Activated CD4-positive, alpha-beta memory T cell treated with anti-CD3 and anti-CD28 coated beads, Interleukin-2, amount 10 ng/mL, durations not matched to agents 7 days and 5 days (primary cell): ENCODE data around the gene PAK1. TPM values are rescaled to one million over a fixed set of nuclear protein-coding genes. Genes with fewer than 3 reads are reported as not detected.

ENCODE experiments used
- CTCF ChIA-PET: fragments of 350-600 bp; sonication (Branson Sonifier 250); formaldehyde crosslinking; loops from one replicate; lab custom pipeline; 2021; ENCODE audit warnings: antibody characterized with exemption, inconsistent platforms; lab: Charles Lee
- POLR2A ChIA-PET: fragments of 350-600 bp; sonication (Branson Sonifier 250); formaldehyde crosslinking; loops from one replicate; lab custom pipeline; 2021; ENCODE audit warnings: antibody characterized with exemption; lab: Charles Lee
- DNase-seq: peaks from one replicate; pipeline ENCODE4 v3.0.0-alpha.2; 2020
- H3K27ac Mint-ChIP-seq: one replicate; pipeline ENCODE4 v1.8.0; 2021; ENCODE audit warnings: mild to moderate bottlenecking, mixed read lengths
- H3K27me3 Mint-ChIP-seq: one replicate; pipeline ENCODE4 v1.8.0; 2021; ENCODE audit warnings: mixed read lengths
- H3K36me3 Mint-ChIP-seq: one replicate; pipeline ENCODE4 v1.8.0; 2021; ENCODE audit warnings: low read depth, mixed read lengths
- H3K4me1 Mint-ChIP-seq: one replicate; pipeline ENCODE4 v1.8.0; 2021; ENCODE audit warnings: mixed read lengths
- H3K4me3 Mint-ChIP-seq: one replicate; pipeline ENCODE4 v1.8.0; 2021; ENCODE audit warnings: mild to moderate bottlenecking, mixed read lengths
- H3K9me3 Mint-ChIP-seq: one replicate; pipeline ENCODE4 v1.8.0; 2021; ENCODE audit warnings: mixed read lengths
- total RNA-seq, 2 experiments: library from RNA; stranded (reverse); gene quantifications; one replicate each; pipeline ENCODE4 v1.2.3, GENCODE V29; 2021

PAK1 gene
- total RNA-seq, 2 experiments from 2014 or later: 47.1 to 48.2 TPM

DNA sequence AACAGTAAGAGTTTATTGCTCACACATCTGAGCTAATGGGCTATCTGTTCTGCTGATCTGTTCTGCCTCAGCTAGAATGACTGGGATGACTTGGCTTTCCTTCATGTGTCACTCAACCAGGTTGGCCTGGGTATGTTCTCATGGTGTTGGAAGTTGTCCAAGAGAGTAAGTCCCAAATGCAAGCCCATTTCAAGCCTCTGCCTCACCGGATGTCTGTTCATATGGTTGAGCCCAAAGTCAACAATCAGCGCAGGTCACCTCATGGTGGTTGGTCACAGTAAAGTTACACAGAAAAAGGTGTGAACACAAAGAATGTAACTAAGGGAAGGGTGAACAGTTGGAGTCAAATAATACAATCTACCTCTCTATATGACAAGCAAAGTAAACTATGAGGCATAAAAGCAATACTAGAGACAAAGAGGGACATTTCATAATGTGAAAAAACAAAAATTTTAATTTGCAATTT is 174.3 kb downstream of the PAK1 start:
- H3K36me3 Mint-ChIP-seq: no peaks in the 10 kb centered on the region
- peaks cover 5% of the 10 kb centered on the region for H3K4me1 Mint-ChIP-seq
- H3K9me3 Mint-ChIP-seq: no peaks in the 10 kb centered on the region
- H3K27me3 Mint-ChIP-seq: peaks cover 14% of the 10 kb centered on the region
- ChIA-PET POLR2A (no interaction called here), CTCF (no interaction called here)
- H3K4me3 Mint-ChIP-seq: no peak overlapping the region
- no peak for DNase-seq
- no peak overlapping the region for H3K27ac Mint-ChIP-seq

GRCh38 chr11:77294040-77294439 is 179.9 kb downstream of the PAK1 start:
- Mint-ChIP-seq H3K9me3 (no peaks in the 10 kb centered on the region), H3K4me3 (no peak overlapping the region), H3K36me3 (no peaks in the 10 kb centered on the region), H3K27me3 (peaks cover 22% of the 10 kb centered on the region), H3K4me1 (peaks cover 2% of the 10 kb centered on the region), H3K27ac (no peak overlapping the region)
- POLR2A ChIA-PET: no interaction called here
- no peak for DNase-seq
- CTCF ChIA-PET: interaction anchor here (0.7 kb wide), 1 partner anchor 94 kb away, joined by 3 read pairs; no protein-coding TSS in a partner anchor

GRCh38 chr11:77289737-77290136 is 184.2 kb downstream of the PAK1 start:
- Mint-ChIP-seq H3K4me1 (peaks cover 2% of the 10 kb centered on the region), H3K36me3 (no peaks in the 10 kb centered on the region), H3K27ac (no peak overlapping the region), H3K9me3 (no peaks in the 10 kb centered on the region), H3K27me3 (peaks cover 45% of the 10 kb centered on the region), H3K4me3 (no peak overlapping the region)
- ChIA-PET CTCF (no interaction called here), POLR2A (no interaction called here)
- DNase-seq: no peak

GRCh38 chr11:77287615-77288273 is 186.2 kb downstream of the PAK1 start:
- no peak overlapping the region for H3K27ac Mint-ChIP-seq
- ChIA-PET POLR2A (no interaction called here), CTCF (no interaction called here)
- H3K27me3 Mint-ChIP-seq: peaks cover 49% of the 10 kb centered on the region
- no peaks in the 10 kb centered on the region for H3K4me1 Mint-ChIP-seq
- no peak for DNase-seq
- no peaks in the 10 kb centered on the region for H3K9me3 Mint-ChIP-seq
- no peak overlapping the region for H3K4me3 Mint-ChIP-seq
- no peaks in the 10 kb centered on the region for H3K36me3 Mint-ChIP-seq

GRCh38 chr11:77287136-77287535 is 186.8 kb downstream of the PAK1 start:
- DNase-seq: no peak
- Mint-ChIP-seq H3K4me3 (no peak overlapping the region), H3K27me3 (peaks cover 45% of the 10 kb centered on the region), H3K9me3 (no peaks in the 10 kb centered on the region), H3K27ac (no peak overlapping the region), H3K4me1 (no peaks in the 10 kb centered on the region), H3K36me3 (no peaks in the 10 kb centered on the region)
- ChIA-PET CTCF (no interaction called here), POLR2A (no interaction called here)

DNA sequence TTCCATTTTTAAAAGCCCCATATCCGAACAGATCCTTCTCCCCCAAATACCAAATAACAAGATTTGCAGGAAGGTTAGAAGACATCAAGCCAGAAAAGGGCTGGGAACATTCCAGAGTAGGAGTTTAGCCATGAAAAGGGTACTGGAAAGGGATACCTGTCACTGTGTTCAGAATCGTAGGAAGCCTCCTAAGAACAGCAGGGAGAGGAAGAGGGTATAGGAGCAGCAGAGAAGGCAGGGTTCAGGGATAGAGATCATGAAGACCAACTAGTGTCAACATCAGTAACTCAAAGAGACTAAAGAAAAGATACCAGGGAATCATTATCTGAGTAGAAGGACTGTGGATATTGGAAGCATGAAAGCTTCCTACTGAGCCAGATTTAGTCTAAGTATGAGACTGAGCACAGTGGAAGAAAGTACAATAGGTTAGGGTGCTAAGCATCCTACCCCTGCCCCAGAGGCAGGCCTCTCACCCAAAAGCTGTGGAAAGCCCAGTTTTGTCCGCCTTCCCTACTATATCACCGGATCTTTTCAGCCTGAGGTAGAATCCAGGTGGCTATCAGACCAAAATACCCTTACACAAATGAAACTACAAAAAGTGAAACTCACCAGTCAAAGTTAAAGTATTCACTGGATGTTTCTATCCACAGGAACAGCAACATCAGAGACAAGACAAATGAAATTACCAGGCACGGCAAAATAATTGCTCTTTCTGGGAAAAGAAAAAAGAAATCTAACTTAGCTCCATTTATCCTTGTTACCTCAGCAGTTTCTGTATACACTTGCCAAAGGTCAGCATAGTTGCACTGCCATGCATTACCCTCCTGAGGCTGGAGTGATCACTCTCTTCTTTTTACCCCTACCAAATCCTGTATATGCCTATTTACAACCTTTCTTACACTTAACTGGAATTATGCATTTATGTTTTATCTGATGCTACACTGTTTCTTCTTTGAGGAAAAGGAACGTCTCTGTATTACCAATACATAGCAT is 189.1 kb downstream of the PAK1 start:
- no peak for DNase-seq
- no peaks in the 10 kb centered on the region for H3K4me1 Mint-ChIP-seq
- no peaks in the 10 kb centered on the region for H3K36me3 Mint-ChIP-seq
- ChIA-PET POLR2A (no interaction called here), CTCF (no interaction called here)
- no peaks in the 10 kb centered on the region for H3K9me3 Mint-ChIP-seq
- peaks cover 36% of the 10 kb centered on the region for H3K27me3 Mint-ChIP-seq
- no peak overlapping the region for H3K27ac Mint-ChIP-seq
- H3K4me3 Mint-ChIP-seq: no peak overlapping the region

DNA sequence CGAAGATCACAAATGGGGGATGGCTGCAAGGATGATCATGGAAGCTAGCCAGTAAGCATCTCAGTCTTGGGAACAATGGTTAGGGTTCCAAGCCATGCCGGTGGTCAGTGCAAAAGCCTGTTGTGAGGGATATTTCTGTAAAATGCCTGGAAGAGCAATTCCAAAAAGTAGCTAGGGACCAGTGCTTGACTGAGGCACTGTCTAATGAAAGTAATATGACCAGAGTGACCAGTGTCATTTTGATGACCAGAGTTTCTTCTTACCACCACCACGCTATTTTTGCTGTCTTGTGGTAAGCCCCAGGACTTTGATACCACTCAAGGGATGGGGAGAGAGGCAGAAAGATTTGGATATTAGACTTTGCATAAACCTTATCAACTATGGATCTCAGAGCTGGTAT is 190.8 kb downstream of the PAK1 start:
- Mint-ChIP-seq H3K36me3 (no peaks in the 10 kb centered on the region), H3K4me1 (no peaks in the 10 kb centered on the region), H3K9me3 (no peaks in the 10 kb centered on the region), H3K27me3 (peaks cover 40% of the 10 kb centered on the region), H3K4me3 (no peak overlapping the region), H3K27ac (no peak overlapping the region)
- no peak for DNase-seq
- ChIA-PET CTCF (no interaction called here), POLR2A (no interaction called here)

GRCh38 chr11:77278595-77279506 is 195.0 kb downstream of the PAK1 start:
- ChIA-PET CTCF (no interaction called here), POLR2A (no interaction called here)
- Mint-ChIP-seq H3K36me3 (no peaks in the 10 kb centered on the region), H3K27me3 (peaks cover 21% of the 10 kb centered on the region), H3K9me3 (no peaks in the 10 kb centered on the region), H3K4me3 (no peak overlapping the region), H3K27ac (no peak overlapping the region), H3K4me1 (no peaks in the 10 kb centered on the region)
- DNase-seq: no peak

DNA sequence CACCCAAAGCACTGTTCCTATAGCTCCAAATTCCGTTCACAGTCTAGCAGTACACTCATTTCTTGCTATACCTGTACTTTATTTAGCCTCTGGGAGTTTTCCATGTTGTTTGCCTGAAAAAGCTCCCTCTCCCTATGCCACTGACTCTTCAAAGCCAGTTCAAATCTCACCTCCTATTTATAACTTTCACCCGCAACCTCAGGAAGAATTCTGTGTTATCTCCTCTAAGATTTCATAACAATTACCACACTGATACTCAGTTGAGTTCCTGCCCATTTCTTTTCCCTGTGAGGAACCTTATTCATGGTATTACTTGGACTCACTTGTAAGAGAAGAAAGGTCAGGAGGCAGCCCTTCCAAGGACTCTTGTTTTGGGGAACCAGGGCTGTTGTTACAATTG is 197.6 kb downstream of the PAK1 start:
- Mint-ChIP-seq H3K36me3 (no peaks in the 10 kb centered on the region), H3K27me3 (peaks cover 22% of the 10 kb centered on the region), H3K4me1 (no peaks in the 10 kb centered on the region), H3K4me3 (no peak overlapping the region), H3K9me3 (no peaks in the 10 kb centered on the region), H3K27ac (no peak overlapping the region)
- DNase-seq: no peak
- ChIA-PET POLR2A (no interaction called here), CTCF (no interaction called here)

Other genes starting within 250 kb of the PAK1 start
- gene GDPD4, start 172.4 kb downstream of the PAK1 start, total RNA-seq: not detected
- gene AQP11, start 115.9 kb upstream of the PAK1 start, total RNA-seq: under 1 TPM; 0.60 to 0.78 TPM
- 100 to 1,000 TPM; 101 to 104 TPM for gene CLNS1A, start 163.7 kb upstream of the PAK1 start, total RNA-seq